Epithelial cell of proximal tubule (primary cell): ENCODE results near the gene NATD1. TPM values are rescaled to one million over a fixed set of nuclear protein-coding genes. Genes with fewer than 3 reads are reported as not detected.
A peak's percentile ranks its signal among the peaks of the same experiment; 100 is the strongest.

Source experiments
- DNase-seq: peaks from one replicate; pipeline ENCODE4 v3.0.0-alpha.2; 2011; ENCODE audit warnings: low read depth
- H3K4me3 ChIP-seq: 2 replicates; pipeline ENCODE4 v1.5.1; 2011; ENCODE audit warnings: low read depth, mild to moderate bottlenecking, low read length
- total RNA-seq: library from RNA; depleted of rRNA; stranded (reverse); fragments of >200 nt; gene quantifications from 2 replicates; pipeline ENCODE4 v1.2.3, GENCODE V29; 2015
- TF ChIP-seq, protein P1 (sequence below): conservative IDR thresholded peaks from 2 replicates; pipeline ENCODE4 v1.5.1; 2012; ENCODE audit warnings: low read depth, mild to moderate bottlenecking, low read length

Gene NATD1
- total RNA-seq, 1 donor from 2014 or later: 6.4 TPM

DNA sequence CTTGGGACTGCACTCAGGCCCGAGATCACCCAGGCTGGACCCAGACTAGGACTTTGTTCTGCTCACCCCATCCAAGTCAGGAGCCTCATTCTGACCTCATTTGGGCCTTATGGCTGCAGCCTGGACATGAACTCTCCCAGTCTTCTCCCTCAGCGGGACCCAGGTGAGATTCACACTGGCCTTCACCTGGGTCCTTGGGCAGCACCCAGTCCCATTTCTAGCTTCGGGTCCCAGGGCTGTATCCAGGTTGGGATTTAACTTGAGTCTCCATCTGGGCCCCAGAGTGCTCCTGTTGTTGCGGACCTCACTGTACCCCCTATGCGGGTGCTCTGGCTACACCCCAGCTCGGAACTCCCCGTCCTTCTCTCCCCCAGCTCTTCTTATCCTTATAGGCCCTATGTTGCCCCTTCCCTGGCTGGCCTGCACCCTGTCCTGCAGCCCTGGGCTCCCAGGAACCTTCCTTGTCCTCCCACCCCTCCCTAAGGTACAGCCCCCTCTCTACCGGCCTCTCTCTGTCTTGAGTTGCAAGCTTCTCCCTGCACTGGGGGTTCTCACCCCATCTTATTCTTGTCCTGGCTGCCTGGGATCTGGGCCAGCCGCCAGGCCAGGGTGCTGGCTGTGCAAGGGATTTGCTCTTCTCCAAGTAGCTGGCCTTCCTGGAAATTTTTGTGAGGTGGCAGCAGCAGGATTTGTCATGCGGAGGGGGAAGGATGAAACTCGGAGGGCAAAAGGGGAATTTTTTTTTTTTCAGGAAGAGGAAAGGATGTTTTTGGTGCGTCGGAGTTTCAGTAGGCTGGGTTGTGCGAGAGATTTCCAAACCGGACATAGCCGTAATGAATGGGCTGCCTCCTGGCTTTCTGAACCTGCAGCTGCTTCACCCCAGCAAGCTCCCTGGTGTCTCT is 32.2 kb upstream of the NATD1 start:
- H3K4me3 ChIP-seq: peak overlapping the region; percentile 98
- DNase-seq: no peak
- TF ChIP-seq, protein P1, sequence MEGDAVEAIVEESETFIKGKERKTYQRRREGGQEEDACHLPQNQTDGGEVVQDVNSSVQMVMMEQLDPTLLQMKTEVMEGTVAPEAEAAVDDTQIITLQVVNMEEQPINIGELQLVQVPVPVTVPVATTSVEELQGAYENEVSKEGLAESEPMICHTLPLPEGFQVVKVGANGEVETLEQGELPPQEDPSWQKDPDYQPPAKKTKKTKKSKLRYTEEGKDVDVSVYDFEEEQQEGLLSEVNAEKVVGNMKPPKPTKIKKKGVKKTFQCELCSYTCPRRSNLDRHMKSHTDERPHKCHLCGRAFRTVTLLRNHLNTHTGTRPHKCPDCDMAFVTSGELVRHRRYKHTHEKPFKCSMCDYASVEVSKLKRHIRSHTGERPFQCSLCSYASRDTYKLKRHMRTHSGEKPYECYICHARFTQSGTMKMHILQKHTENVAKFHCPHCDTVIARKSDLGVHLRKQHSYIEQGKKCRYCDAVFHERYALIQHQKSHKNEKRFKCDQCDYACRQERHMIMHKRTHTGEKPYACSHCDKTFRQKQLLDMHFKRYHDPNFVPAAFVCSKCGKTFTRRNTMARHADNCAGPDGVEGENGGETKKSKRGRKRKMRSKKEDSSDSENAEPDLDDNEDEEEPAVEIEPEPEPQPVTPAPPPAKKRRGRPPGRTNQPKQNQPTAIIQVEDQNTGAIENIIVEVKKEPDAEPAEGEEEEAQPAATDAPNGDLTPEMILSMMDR: no peak

GRCh38 chr17:21284319-21285163 is 31.3 kb upstream of the NATD1 start, which contains the start of gene MAP2K3:
MAP2K3 (plus strand) TSS chr17:21284711; CDS start chr17:21284921, 210 bp downstream.
- peak; percentile 76 for DNase-seq
- H3K4me3 ChIP-seq: peak within 1 kb of the TSS; percentile 98
- TF ChIP-seq, protein P1: no peak

GRCh38 chr17:21283482-21284318 is 30.5 kb upstream of the NATD1 start:
- TF ChIP-seq, protein P1: no peak
- peak overlapping the region; percentile 98 for H3K4me3 ChIP-seq
- no peak for DNase-seq

DNA sequence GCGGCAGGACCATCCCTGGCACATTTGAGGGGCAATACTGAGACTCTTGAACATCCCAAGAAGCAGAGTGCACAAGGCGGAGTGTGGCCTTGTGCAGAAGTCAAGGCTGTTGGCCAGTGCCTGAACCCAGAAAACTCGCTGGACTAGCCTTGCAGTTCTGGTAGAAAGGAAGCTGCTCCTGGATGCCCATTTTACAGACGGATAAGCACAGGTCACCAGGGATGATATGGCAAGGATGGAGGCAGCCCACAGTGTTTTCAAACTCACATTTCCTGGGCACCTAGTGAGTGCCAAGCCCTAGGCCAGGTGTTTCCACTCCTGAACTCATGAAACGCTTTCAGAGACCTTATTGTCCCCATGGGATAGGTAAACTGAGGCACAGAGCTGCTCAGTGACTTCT is 29.6 kb upstream of the NATD1 start:
- DNase-seq: no peak
- TF ChIP-seq, protein P1: no peak
- no peak overlapping the region for H3K4me3 ChIP-seq

GRCh38 chr17:21282231-21282630 is 29.0 kb upstream of the NATD1 start:
- no peak overlapping the region for H3K4me3 ChIP-seq
- DNase-seq: peak; percentile 85
- TF ChIP-seq, protein P1: no peak

GRCh38 chr17:21280081-21280518 is 26.9 kb upstream of the NATD1 start:
- DNase-seq: no peak

More at GRCh38 chr17:21280081-21280518, 26.9 kb upstream of the NATD1 start:
- no peak overlapping the region for H3K4me3 ChIP-seq
- TF ChIP-seq, protein P1: peak; percentile 99
